ENCODE results near the gene DBNL.
"Not testable (repeated sequence)": the region's sequence is repeated elsewhere in the genome, so short reads cannot be mapped to it uniquely, and the experiment has no call there.

Gene DBNL

DNA sequence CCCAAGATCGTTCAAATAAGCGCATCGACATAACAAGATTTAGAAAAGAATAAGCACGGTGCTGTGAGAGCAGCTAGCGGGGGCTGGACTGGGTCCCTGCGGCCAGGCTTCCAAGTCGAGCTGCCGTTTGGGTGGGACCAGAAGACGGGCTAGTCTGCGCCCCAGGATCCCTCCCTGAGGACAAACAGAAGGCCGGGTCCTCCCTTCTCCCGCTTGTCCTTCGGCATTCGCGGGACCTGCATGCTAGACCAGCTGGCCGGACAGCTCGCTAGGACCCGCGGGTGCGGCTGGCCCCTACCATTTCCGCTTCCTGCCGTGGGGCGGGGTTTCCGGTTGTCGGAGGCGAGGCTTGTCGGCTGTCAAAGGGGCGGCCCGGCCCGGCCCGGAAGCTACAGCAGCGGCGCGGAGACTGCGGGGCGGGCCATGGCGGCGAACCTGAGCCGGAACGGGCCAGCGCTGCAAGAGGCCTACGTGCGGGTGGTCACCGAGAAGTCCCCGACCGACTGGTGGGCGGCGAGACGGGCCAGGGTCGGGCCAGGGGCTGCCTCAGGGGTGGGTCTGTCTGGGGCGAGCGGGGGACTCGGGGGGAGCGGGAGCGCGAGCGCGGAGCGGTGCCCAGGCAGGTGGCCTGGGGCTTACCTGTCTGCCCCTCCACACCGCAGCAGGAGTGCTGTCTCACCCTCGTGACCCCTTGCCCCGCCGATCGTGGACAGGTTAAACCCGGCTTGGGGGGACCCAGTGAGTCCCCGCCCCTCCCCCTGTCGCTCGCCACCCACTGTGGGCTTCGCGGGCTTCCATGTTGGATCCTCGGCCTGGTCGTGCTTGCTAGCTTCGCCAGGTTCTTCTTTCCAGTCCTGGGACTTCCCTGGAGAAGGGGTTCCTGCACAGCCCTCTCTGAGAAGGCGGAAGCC, at the start of gene DBNL:
TSS of gene DBNL (plus strand) at position 388 of the 911 bp plus-strand sequence. CDS start at position 424, 36 bp downstream.
- peak; percentile 92 for DNase-seq (ENCODE audit: low spot score)

GRCh38 chr7:43997532-43997931, 47.0 kb upstream of the DBNL start, which contains the start of gene SPDYE1:
SPDYE1 (plus strand) TSS chr7:43997897; CDS start chr7:43999950, 2,053 bp downstream.
- DNase-seq (ENCODE audit: low spot score): not testable (repeated sequence)

- not testable (repeated sequence) for DNase-seq (ENCODE audit: low spot score)
These were observed 32.4 kb upstream of the DBNL start for GRCh38 chr7:44012081-44012480.

- DNase-seq (ENCODE audit: low spot score): peak; percentile 24
These were observed 29.4 kb upstream of the DBNL start for GRCh38 chr7:44015090-44015489.

DNA sequence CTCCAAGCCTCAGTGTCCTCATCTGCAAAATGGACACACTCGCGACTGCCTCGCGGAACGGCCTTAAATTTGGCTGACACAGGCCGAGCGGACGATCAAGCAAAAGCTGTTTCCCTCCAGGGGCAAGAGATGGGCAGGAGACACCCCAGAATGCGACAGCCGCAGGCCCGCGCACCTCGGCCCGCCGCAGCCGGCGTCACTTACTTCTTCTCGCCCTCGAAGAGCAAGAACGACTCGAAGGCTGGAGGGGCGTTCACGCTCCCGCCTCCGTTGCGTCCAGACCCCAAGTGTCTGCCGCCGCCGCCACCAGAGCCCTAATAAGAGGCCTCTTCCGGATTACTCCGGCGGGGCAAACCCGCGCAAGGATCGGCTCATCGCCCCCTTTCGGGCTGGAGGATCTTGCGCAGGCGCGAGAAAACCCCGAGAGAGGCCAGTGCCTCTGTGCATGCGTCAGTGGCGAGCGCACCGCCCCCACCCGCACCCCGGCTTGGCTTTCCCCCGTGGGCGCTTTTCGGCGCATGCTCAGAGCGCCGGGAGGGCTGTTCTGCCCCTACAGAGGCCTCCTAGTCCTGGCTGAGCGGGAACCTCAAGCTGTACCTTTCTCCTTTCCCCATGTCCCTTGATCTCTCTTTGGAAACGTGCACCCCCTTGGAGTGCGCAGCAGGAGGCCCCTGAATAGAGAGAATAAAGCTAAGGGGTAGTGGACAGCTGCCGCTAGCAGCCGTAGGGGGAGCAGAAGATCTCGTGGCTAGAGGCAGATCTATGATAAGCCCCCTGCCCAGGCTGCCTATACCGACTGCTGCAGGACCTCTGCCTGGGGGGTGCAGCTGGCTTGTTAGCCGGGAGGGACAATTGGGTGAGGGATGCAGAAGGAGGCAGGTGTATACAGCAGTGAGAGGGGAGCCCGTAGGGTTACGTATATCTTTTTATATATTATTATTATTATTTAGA, 25.4 kb upstream of the DBNL start:
- DNase-seq (ENCODE audit: low spot score): peak; percentile 97

GRCh38 chr7:44019825-44020224, 24.7 kb upstream of the DBNL start:
- DNase-seq (ENCODE audit: low spot score): not testable (repeated sequence)

DNA sequence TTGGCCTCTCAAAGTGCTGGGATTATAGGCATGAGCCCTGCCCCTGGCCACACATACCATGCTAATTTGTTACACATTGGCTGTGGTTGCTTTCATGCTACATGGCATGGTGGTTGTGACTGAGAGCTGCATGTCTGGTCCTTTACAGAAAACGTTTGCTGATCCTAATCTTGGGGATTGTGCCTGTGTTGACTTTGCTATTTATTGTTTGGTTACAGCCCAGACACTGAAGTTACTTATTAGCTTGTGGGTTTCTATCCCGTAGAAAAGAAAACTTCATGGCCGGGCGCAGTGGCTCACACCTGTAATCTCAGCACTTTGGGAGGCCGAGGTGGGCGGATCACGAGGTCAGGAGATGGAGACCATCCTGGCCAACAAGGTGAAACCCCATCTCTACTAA, 22.4 kb upstream of the DBNL start:
- not testable (repeated sequence) for DNase-seq (ENCODE audit: low spot score)

DNA sequence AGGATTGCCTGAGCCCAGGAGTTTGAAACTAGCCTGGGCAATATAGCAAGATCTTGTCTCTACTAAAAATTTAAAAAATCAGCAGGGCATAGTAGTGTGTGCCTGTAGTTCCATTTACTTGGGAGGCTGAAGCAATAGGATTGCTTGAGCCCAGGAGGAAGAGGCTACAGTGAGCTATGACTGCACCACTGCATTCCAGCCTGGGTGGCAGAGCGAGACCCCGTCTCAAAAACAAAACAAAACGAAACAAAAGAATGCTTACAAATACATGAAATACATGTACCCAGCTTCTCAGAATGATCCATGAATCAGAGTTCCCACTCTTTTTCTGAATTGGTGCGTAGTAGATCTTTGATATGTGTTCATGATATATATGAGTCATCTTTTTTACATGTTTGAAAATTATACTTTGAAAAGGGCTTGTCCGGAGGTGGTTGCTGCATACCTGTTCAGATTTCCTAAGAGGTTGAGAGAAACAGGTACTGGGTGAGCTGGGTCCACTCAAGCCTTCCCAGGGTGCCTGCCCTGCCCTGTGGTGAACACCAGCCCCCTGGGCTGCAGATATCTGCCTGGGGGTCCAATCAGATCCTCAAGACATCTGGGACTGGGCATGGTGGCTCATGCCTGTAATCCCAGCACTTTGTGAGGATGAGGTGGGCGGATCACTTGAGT, 21.6 kb upstream of the DBNL start:
- not testable (repeated sequence) for DNase-seq (ENCODE audit: low spot score)

DNA sequence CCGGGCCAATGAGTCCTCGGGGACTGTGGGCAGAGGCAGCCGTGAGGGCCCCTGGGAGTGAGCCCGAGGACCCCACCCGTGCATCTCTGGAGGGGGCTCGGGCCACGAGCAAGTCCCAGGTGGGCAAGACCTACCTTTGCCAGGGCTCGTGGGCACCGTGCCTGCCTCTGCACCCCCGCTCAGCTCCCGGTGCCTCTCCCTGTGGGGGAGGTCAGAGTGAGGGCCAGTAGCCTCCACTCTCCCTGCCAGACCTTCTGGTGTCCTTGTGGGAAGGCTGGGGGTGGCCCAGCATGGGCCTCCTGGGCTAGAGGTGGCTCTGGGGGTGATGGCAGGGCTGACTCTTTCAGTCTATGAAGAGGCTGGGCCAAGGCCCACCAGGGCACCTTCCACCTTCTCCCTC, 15.1 kb upstream of the DBNL start:
- not testable (repeated sequence) for DNase-seq (ENCODE audit: low spot score)

- not testable (repeated sequence) for DNase-seq (ENCODE audit: low spot score)
These were observed 14.5 kb upstream of the DBNL start for GRCh38 chr7:44030029-44030428.

GRCh38 chr7:44031319-44031718, 13.2 kb upstream of the DBNL start:
- not testable (repeated sequence) for DNase-seq (ENCODE audit: low spot score)

- not testable (repeated sequence) for DNase-seq (ENCODE audit: low spot score)
These were observed 12.5 kb upstream of the DBNL start for GRCh38 chr7:44032031-44032430.

- not testable (repeated sequence) for DNase-seq (ENCODE audit: low spot score)
These were observed 10.3 kb upstream of the DBNL start for GRCh38 chr7:44033971-44034844.

- not testable (repeated sequence) for DNase-seq (ENCODE audit: low spot score)
These were observed 8.1 kb upstream of the DBNL start for GRCh38 chr7:44036364-44036763.

GRCh38 chr7:44037951-44038350, 6.6 kb upstream of the DBNL start:
- DNase-seq (ENCODE audit: low spot score): not testable (repeated sequence)

DNA sequence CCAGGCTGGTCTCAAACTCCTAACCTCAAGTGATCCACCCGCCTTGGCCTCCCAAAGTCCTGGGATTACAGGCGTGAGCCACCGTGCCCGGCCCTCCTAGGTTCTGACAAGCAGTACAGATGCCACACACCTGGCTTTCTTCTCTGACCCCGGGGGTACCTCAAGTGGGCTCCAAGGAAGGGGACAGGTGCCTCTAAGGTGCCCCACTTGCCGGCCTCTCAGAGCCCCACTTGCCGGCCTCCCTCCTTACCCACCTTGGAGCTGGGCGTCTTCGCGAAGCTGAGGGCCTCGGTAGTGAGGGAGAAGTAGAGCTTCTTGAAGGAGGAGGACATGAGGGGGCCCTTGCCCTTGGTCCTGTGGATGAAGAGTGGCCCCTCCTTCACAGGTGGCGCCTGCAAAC, 5.9 kb upstream of the DBNL start:
- DNase-seq (ENCODE audit: low spot score): not testable (repeated sequence)

DNA sequence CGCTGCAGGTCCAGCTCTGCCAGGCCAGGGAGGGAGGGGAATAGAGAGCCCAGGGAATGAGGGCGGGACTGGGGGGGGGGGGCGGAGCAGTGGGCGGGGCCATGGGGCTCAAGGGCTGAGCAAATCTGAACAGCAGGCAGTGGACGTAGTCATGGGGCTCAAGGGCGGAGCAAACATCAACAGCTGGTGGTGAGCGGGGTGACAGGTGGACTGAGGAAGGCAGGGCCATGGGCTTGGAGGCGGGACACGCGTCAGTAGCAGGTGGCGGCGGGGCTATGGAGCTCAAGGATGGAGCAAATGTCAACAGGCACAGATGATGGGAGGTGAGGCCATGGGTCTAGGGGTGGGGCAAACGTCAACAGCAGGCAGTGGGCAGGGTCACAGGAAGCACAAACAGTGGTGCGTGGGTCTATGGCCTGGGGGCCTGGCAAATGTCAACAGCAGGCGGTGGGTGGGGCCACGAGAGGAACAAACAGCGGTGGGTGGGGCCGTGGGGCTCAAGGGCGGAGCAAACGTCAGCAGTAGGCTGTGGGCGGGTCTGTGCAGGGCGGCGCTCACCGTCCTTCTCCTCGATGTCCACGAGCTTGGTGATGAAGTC, 5.4 kb upstream of the DBNL start:
- DNase-seq (ENCODE audit: low spot score): peak; percentile 90

- not testable (repeated sequence) for DNase-seq (ENCODE audit: low spot score)
These were observed 4.6 kb upstream of the DBNL start for GRCh38 chr7:44039800-44040492.

DNA sequence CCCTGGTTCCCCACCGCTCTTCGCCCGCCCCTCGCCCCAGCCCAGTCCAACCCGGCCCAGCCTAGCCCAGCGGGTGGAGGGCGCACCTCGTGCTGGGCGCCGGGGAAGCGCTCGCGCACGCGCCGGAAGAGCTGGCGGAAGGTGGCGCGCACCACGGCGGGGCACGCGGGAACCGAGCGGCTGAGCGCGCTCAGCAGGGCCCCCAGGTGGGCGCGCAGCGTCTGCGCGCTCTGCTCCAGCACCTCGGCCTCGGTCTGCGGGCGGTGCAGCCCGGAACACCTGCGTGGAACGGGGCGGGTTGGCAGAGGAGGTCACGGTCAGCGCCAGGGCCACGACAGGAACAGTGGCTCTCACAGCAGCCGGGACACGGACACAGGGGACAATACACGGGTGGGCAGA, 4.0 kb upstream of the DBNL start:
- DNase-seq (ENCODE audit: low spot score): not testable (repeated sequence)

DNA sequence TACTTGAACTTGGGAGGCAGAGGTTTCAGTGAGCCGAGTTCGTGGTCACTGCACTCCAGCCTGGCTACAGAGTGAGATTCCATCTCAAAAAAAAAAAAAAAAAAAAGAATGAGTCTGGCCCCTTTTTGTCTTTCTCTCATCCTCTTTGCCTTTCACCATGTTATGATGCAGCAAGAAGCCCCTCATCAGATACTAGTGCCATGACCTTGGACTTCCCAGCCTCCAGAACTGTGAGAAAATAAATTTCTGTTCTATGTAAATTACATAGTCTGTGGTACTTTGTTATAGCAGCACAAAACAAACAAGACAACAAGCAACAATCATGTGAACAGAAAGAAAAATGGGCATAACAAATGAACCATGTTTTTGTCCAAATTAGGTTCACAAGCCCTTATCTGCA, 2.3 kb upstream of the DBNL start:
- no peak for DNase-seq (ENCODE audit: low spot score)

All from globus pallidus (tissue), 1 donor.